Activated naive CD8-positive, alpha-beta T cell treated with anti-CD3 and anti-CD28 coated beads, Interleukin-2, amount 50 U/mL, for 16 hours (primary cell): ENCODE results near the gene NKIRAS2.
"Not testable (repeated sequence)": the region's sequence is repeated elsewhere in the genome, so short reads cannot be mapped to it uniquely, and the experiment has no call there.

Source experiments
- DNase-seq: peaks from one replicate; pipeline ENCODE4 v3.0.0-alpha.2; 2020; ENCODE audit warnings: low read depth, low spot score

Gene NKIRAS2

GRCh38 chr17:41998497-41998896 lies 21.4 kb upstream of the NKIRAS2 start:
- no peak for DNase-seq

- DNase-seq = no peak
These were observed 19.3 kb upstream of the NKIRAS2 start for GRCh38 chr17:42000413-42001133.

GRCh38 chr17:42001729-42002128 lies 18.2 kb upstream of the NKIRAS2 start:
- no peak for DNase-seq

- no peak for DNase-seq
These were observed 17.6 kb upstream of the NKIRAS2 start for GRCh38 chr17:42002175-42002791.

- DNase-seq = no peak
These were observed 17.0 kb upstream of the NKIRAS2 start for GRCh38 chr17:42002792-42003301.

- no peak for DNase-seq
These were observed 14.7 kb upstream of the NKIRAS2 start for GRCh38 chr17:42005166-42005565.

GRCh38 chr17:42009170-42009569 lies 10.7 kb upstream of the NKIRAS2 start:
- no peak for DNase-seq

GRCh38 chr17:42010266-42010680 lies 9.6 kb upstream of the NKIRAS2 start:
- not testable (repeated sequence) for DNase-seq

GRCh38 chr17:42010898-42011516 lies 8.9 kb upstream of the NKIRAS2 start:
- no peak for DNase-seq

- DNase-seq = not testable (repeated sequence)
These were observed 7.5 kb upstream of the NKIRAS2 start for GRCh38 chr17:42012363-42012762.

GRCh38 chr17:42013740-42014139 lies 6.2 kb upstream of the NKIRAS2 start:
- DNase-seq = not testable (repeated sequence)

GRCh38 chr17:42016411-42016831 lies 3.5 kb upstream of the NKIRAS2 start:
- DNase-seq = no peak

- DNase-seq = peak; percentile 77
These were observed 2.7 kb upstream of the NKIRAS2 start, which contains the start of gene DNAJC7 for GRCh38 chr17:42016941-42017865. Gene DNAJC7 (minus strand): TSS chr17:42017439. CDS start chr17:42017416, 23 bp downstream.

GRCh38 chr17:42017866-42018200 lies 2.1 kb upstream of the NKIRAS2 start:
- no peak for DNase-seq

GRCh38 chr17:42018339-42018738 lies 1.6 kb upstream of the NKIRAS2 start:
- no peak for DNase-seq

- no peak for DNase-seq
These were observed 902 bp upstream of the NKIRAS2 start for GRCh38 chr17:42018988-42019387.

GRCh38 chr17:42020845-42021244 lies 955 bp downstream of the NKIRAS2 start:
- not testable (repeated sequence) for DNase-seq

GRCh38 chr17:42023524-42024349 lies 3.8 kb downstream of the NKIRAS2 start:
- no peak for DNase-seq

GRCh38 chr17:42025191-42025579 lies 5.3 kb downstream of the NKIRAS2 start:
- no peak for DNase-seq

- no peak for DNase-seq
These were observed 6.0 kb downstream of the NKIRAS2 start for GRCh38 chr17:42025936-42026335.
